ENCODE data around the gene ZFAND4. TPM values are rescaled to one million over a fixed set of nuclear protein-coding genes. Genes with fewer than 3 reads are reported as not detected.

Gene ZFAND4
- total and polyA plus RNA-seq, 9 donors = 4.4 to 21.9 (median 15.1) TPM

DNA sequence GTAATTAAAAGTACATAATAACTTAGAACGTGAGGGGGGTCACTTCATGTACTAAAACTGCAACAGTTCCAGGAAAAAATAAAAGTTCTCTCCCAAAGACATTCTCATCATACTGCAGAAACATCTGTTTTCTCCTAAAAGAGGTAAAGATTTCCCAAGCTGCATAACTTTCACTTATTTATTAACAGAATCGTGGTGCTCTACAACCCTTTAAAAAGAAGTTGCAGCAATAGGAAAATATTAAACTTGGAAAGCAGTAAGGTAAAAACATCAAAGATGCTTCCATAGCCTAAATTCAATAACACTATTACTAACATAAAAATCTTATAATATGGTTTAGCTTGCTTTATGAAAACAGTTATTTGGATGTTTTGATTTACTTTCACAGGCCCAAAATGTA, 23.3 kb downstream of the ZFAND4 start:
- no peaks in the 10 kb centered on the region for H3K27me3 ChIP-seq
- H3K4me3 ChIP-seq = no peak overlapping the region
- no peaks in the 10 kb centered on the region for H3K9me3 ChIP-seq
- H3K4me1 ChIP-seq (ENCODE audit: insufficient read depth) = no peaks in the 10 kb centered on the region
- intact Hi-C loops (cut with DNase I) = no loop called here
- no peak for TF ChIP-seq EP300 (IDR thresholded peaks at IDR 0.05)
- no peak for TF ChIP-seq POLR2A (IDR thresholded peaks at IDR 0.05)
- TF ChIP-seq, protein P1, sequence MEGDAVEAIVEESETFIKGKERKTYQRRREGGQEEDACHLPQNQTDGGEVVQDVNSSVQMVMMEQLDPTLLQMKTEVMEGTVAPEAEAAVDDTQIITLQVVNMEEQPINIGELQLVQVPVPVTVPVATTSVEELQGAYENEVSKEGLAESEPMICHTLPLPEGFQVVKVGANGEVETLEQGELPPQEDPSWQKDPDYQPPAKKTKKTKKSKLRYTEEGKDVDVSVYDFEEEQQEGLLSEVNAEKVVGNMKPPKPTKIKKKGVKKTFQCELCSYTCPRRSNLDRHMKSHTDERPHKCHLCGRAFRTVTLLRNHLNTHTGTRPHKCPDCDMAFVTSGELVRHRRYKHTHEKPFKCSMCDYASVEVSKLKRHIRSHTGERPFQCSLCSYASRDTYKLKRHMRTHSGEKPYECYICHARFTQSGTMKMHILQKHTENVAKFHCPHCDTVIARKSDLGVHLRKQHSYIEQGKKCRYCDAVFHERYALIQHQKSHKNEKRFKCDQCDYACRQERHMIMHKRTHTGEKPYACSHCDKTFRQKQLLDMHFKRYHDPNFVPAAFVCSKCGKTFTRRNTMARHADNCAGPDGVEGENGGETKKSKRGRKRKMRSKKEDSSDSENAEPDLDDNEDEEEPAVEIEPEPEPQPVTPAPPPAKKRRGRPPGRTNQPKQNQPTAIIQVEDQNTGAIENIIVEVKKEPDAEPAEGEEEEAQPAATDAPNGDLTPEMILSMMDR (IDR thresholded peaks at IDR 0.05) = no peak
- no peak for DNase-seq
- H3K36me3 ChIP-seq = no peaks in the 10 kb centered on the region
- 55 to 68% (median 66%) methylated on average over 2 of the region's 2 CpGs for WGBS, 3 donors
- no peak overlapping the region for H3K27ac ChIP-seq

DNA sequence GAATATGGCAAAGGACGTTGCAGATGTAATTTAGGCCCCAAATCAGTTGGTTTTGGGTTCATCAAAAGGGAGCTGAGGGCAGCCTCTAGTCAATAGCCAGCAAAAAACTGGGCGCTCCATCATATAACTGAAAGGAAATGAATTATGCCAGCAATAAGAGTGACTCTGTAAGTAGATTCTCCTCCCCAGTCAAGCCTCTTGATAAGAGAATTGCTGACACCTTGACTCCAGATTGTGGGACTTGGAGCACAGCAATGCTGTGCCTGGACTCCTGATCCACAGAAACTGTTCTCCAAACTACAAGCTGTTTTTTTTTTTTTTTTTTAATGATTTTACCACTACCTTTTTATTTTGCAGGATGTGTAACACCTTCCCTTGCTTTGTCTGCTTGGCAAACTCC, 25.5 kb downstream of the ZFAND4 start:
- Histone ChIP-seq H3K4me1 (ENCODE audit: insufficient read depth) (no peaks in the 10 kb centered on the region), H3K4me3 (no peak overlapping the region), H3K27ac (no peak overlapping the region), H3K9me3 (no peaks in the 10 kb centered on the region), H3K36me3 (no peaks in the 10 kb centered on the region), H3K27me3 (no peaks in the 10 kb centered on the region)
- DNase-seq = no peak
- WGBS, 3 donors = 89 to 92% (median 91%) methylated on average over 2 of the region's 2 CpGs
- intact Hi-C loops (cut with DNase I) = no loop called here
- TF ChIP-seq POLR2A (IDR thresholded peaks at IDR 0.05) = no peak
- TF ChIP-seq, protein P1 (IDR thresholded peaks at IDR 0.05) = no peak

DNA sequence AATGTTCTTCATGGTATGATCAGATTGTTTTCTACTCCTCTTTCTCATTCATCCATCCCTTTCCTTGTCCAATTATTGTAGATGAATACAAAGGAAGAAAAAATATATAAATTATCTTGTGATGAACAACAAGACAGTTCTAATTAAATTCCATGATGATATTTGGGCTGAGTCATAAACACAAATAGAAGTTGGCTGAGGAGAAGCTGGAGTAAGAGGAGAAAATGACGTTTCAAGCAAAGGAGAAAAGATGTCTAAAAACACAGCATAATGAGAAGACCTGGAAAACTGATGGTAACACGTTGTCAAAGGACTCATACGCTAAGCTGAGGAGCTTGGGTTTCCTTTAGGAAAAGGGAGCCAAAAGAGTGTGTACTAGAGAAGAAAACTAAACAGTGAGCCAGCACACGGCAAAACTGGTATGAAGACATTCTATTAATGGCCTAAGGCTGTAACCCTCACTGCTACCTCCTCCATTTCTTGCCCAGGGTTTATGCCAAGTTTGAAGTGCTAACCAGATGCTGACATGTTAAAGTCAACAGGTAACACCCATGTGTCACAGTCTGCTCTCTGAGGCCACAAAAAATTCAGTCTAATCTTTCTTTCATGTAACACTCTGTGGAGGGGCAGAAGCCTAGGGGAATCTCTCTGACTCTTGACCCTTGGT, 26.1 kb downstream of the ZFAND4 start:
- WGBS, 3 donors = 84 to 92% (median 87%) methylated on average over 4 of the region's 4 CpGs
- no peak for DNase-seq
- no peaks in the 10 kb centered on the region for H3K9me3 ChIP-seq
- no peak for TF ChIP-seq EP300 (IDR thresholded peaks at IDR 0.05)
- H3K27ac ChIP-seq = no peak overlapping the region
- intact Hi-C loops (cut with DNase I) = no loop called here
- H3K4me1 ChIP-seq (ENCODE audit: insufficient read depth) = no peaks in the 10 kb centered on the region
- H3K27me3 ChIP-seq = no peaks in the 10 kb centered on the region
- no peak overlapping the region for H3K4me3 ChIP-seq
- no peaks in the 10 kb centered on the region for H3K36me3 ChIP-seq

DNA sequence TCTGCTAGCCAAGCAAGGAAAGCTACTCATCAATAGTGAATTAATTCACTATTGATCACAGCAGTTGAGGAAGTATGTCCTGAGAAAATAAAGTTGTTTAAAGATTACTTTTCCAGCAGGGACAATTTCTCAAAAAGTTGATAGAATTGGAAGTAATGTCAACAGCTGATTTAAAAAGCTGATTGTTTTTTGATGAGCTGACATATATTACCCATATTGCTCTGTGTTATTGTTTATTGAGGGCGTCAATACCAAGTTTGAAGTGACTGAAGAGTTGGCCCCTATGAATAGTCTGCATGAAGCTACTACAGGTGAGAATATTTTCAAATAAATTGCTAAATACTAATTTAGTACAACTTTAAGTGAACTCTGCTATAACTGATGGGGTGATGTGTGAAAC, 28.0 kb downstream of the ZFAND4 start:
- 96 to 99% (median 97%) methylated on average over 1 of the region's 1 CpG for WGBS, 3 donors
- Histone ChIP-seq H3K4me3 (no peak overlapping the region), H3K9me3 (no peaks in the 10 kb centered on the region), H3K27me3 (no peaks in the 10 kb centered on the region), H3K4me1 (ENCODE audit: insufficient read depth) (no peaks in the 10 kb centered on the region), H3K27ac (no peak overlapping the region), H3K36me3 (no peaks in the 10 kb centered on the region)
- TF ChIP-seq, protein P1 (IDR thresholded peaks at IDR 0.05) = no peak
- TF ChIP-seq POLR2A (IDR thresholded peaks at IDR 0.05) = no peak
- no peak for TF ChIP-seq EP300 (IDR thresholded peaks at IDR 0.05)
- intact Hi-C loops (cut with DNase I) = no loop called here
- DNase-seq = no peak

DNA sequence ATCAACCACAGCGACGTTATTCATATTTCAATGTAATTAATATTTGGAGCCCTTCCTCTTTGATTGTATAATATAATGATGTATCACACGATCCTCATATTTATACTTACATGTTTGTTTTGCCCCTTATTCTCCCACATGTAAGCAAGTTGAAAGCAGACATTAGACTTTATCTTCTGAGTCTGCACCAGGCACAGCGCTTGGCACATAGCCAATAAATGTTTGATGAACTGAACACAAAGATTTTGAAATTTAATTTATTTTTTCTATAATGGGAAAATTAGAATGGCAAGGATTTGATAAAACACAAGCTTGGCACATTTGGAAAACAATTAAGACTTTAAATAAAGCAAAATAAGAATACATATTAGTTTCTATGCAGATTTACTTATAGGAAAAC, 31.6 kb downstream of the ZFAND4 start:
- no peak for TF ChIP-seq POLR2A (IDR thresholded peaks at IDR 0.05)
- no peak for TF ChIP-seq EP300 (IDR thresholded peaks at IDR 0.05)
- TF ChIP-seq, protein P1 (IDR thresholded peaks at IDR 0.05) = no peak
- Histone ChIP-seq H3K4me1 (ENCODE audit: insufficient read depth) (no peaks in the 10 kb centered on the region), H3K9me3 (no peaks in the 10 kb centered on the region), H3K36me3 (no peaks in the 10 kb centered on the region), H3K27me3 (no peaks in the 10 kb centered on the region), H3K4me3 (no peak overlapping the region), H3K27ac (no peak overlapping the region)
- intact Hi-C loops (cut with DNase I) = no loop called here
- no peak for DNase-seq
- 85 to 88% (median 87%) methylated on average over 4 of the region's 4 CpGs for WGBS, 3 donors

All from ovary (tissue), 9 donors.